ENCODE measurements around the gene SUSD1.
"Not testable (repeated sequence)": the region's sequence is repeated elsewhere in the genome, so short reads cannot be mapped to it uniquely, and the experiment has no call there.

SUSD1 gene

DNA sequence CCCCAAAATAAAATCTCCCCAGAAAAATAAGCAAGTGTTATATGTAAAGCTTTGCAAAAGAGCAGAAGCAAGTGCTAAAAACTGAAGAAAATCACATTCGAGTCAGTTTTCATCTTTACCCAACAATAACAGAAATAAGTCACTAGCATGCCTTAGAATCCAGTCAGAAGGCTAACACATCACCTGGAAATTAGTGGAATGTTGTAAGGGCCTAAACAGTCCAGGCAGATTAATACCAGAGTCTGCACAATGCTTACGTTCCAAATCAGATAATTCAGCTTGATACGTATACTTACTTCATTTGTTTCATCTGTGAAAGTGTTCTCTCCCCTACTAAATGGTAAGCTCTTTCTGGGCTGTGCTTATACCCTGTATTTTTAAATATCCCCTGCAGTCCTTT, 42.7 kb downstream of the SUSD1 start:
- FAIRE-seq (peak; percentile 35), DNase-seq (ENCODE audit: insufficient read length, low spot score) (no peak)

DNA sequence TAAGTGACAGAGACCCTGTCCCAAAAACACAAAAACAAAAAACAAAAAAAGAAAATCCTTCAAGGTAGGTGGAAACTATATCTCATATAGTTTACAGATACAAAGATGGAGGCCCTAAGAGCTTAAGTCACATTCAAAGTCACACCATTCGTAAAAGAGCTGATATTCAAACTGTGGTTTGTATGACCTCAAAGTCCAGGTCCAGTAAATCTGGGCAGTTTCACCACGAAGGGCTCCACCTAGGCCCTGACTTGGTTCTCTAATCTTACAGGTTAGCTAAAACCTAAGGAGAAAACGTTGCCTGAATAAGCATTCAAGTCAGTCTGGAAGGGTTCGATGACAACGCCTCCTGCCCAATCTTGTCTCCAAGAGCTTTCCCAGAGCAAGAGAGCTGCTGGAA, 44.1 kb downstream of the SUSD1 start:
- DNase-seq (ENCODE audit: insufficient read length, low spot score) (no peak), FAIRE-seq (no peak)

DNA sequence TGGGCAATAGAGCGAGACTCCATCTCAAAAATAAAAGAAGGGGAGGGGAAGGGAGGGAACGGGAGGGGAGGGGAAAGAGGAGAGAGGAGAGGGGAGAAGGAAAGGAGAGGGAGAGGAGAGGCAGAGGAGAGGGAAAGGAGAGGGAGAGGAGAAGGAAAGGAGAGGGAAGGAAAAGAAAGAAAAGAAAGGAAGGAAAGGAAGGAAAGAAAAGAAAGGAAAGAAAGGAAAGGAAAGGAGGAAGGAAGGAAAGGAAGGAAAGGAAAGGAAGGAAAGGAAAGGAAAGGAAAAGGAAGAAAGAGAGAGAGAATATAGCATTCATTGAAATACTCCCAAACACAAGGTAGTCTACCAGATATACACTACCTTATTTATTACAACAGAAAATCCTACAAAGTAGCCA, 44.8 kb downstream of the SUSD1 start:
- FAIRE-seq (no peak), DNase-seq (ENCODE audit: insufficient read length, low spot score) (no peak)

DNA sequence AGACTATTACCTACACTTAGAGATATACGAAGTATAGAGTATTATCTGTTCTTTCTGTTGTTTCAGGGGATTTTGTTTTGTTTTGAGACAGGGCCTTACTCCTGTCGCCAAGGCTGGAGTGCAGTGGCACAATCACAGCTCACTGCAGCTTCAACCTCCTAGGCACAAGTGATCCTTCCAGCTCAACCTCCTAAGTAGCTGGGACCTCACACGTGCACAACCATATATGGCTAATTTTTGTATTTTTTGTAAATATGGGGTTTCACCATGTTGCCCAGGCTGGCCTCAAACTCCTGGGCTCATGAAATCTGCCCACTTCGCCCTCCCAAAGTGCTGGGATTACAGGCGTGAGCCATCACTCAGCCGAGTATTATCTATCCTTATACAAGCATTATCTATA, 45.9 kb downstream of the SUSD1 start:
- DNase-seq (ENCODE audit: insufficient read length, low spot score) (no peak), FAIRE-seq (no peak)

DNA sequence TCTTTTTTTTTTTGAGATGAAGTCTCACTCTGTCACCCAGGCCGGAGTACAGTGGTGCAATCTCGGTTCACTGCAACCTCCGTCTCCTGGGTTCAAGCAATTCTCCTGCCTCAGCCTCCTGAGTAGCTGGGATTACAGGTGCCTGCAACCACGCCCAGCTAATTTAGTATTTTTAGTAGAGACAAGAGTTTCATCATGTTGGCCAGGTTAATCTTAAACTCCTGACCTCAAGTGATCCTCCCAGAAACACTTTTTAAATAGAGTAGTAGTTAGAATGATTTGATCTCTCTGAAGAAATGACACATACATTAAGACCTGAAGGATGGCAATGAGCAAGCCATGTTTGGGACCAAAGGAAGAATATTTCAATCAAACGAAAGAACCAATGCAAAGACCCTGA, 46.7 kb downstream of the SUSD1 start:
- not testable (repeated sequence) for FAIRE-seq; DNase-seq (ENCODE audit: insufficient read length, low spot score)

DNA sequence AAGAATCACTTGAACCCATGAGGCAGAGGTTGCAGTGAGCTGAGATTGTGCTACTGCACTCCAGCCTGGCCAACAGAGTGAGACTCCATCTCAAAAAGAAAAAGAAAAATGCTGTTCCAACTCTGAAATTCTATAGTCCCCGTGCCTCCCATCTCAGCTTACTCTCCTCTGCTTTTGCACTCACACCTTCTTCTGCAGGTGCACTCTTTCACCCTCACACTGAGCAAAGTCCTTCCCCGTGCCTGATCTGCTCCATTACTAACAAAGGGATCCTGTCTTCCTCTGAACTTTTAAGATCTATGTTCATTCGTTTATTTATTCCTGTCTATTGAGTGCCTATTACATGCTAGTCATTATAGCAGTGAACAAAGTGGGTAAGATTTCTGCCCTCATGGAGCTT, 47.8 kb downstream of the SUSD1 start:
- DNase-seq (ENCODE audit: insufficient read length, low spot score) (no peak), FAIRE-seq (no peak)

DNA sequence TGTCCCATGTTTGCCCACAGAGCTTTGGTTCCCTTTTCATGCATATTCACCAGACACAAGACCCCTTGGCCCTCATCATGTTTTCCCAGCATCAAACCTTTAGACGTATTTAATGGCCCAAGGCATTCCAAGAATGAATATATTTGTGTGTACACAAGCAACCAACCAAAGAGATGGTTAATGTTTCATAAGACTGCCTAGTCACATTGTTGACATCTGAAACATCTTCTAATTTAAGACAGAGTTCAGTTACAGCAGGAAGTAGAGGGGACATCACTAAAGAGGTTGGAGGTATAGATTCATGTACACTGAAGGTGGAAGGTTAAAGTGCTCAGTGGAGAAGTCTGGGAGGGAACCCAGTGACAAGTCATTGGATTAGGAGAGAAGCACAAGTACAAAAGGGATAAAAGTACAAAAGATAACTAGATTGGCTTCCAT, 49.1 kb downstream of the SUSD1 start:
- FAIRE-seq = peak; percentile 72
- no peak for DNase-seq (ENCODE audit: insufficient read length, low spot score)

DNA sequence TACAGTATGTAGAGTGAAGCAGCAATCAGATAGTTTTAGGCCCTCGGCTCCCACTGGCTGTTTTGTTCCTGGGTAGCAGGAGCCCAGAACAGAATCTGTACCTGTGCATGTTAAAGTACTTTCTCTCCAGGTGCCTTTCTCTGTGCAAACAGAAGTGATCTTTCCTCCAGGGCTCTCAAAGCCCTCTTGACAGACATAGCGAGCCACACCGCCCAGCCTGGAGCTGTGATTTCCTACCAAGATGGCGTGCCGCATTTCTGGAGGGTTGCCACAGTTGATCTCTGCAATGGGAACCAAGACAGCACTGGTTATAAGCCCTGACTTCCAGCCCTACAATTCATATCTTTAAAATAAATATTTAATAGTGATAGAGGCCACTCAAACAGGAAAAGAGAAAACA, 50.9 kb downstream of the SUSD1 start:
- DNase-seq (ENCODE audit: insufficient read length, low spot score) (no peak), FAIRE-seq (no peak)

DNA sequence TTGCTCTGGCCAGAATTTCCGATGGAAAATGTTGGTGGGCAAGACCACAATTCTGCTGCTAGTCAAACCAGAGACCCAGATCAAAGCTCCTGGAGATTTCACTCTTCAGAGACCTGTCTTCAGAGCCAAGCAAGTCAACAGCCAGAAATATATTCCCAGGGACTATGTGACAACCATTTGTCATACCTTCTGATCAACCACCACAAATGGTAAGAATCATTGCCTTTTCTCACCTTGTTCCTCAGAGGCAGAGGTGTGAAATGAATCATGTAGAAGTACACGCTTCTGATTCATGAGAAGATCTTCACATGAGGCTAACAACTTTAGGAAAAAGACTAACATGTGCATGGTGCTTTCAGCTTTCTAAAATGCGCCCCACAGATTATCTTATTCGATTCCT, 53.5 kb downstream of the SUSD1 start:
- FAIRE-seq (no peak), DNase-seq (ENCODE audit: insufficient read length, low spot score) (no peak)

DNA sequence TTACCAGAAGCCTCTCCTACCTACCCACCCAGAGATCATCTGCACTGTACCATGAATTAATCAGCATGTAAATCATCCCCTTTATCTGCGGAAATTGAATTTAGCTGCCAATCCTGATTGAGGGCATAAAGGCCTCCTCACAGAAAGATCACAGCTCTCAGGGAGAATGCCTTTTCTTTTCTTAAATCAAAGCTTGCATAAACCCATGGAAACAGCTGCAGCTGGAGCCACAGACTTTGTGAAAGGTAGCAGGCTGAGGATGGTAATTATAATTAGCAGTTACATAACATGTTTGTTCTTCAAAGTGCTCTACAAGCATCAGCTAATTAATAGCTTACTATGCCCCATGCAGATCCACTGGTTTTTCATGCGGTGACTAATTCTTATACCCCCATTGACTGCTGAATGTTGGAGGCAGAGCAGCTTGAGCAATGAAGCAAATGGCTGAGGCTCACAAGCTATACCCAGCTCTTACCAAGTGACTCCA, 54.6 kb downstream of the SUSD1 start:
- DNase-seq (ENCODE audit: insufficient read length, low spot score) = no peak
- no peak for FAIRE-seq

DNA sequence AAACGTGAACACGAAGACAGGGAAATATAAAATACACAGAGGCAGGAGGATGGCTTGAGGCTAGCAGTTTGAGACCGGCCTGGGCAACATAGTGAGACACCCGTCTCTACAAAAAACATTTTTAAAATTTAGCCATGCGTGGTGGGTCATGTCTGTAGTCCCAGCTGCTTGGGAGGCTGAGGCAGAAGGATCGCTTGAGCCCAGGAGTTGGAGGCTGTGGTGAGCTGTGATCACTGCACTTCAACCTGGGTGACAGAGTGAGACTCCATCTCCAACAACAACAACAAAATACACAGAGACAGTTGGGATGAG, 55.1 kb downstream of the SUSD1 start:
- no peak for FAIRE-seq
- DNase-seq (ENCODE audit: insufficient read length, low spot score) = no peak

DNA sequence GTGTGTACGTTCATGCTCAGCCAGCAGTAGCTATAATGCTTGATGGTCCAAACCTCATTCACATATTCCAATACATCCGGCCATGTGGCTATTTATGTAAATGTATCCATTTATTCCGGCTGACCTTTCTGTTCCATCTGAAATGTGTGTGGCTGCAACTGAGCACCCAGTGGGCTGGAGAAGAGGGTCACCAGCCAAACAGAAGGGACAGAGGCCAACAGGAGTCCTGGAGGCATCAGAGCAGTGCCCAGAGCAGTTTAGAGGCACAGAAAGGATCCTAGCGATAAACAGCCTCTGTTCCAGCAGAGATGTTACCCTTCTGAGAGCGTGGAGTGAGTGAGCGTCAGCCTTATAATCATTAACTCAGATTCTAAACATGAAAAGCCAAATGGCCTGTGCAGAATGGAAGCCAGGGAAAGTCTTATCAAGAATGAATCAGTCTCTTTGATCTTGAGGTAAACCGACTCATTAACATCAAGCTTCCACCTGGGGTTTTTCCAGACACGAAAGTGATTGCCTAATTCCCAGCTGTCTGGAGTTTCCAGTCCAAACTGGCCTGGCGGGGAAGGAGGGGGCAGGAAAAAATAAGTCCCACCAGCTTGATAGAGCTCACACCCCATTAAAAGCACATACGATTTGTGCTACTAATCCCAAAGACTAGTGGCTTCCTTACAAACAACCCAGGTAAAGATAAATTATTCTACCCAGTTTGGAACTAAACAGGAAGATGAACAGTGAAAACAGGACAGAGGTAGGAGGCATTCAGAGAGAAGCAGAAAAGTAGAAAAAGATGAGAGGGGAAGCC, 55.7 kb downstream of the SUSD1 start:
- DNase-seq (ENCODE audit: insufficient read length, low spot score) (no peak), FAIRE-seq (no peak)

DNA sequence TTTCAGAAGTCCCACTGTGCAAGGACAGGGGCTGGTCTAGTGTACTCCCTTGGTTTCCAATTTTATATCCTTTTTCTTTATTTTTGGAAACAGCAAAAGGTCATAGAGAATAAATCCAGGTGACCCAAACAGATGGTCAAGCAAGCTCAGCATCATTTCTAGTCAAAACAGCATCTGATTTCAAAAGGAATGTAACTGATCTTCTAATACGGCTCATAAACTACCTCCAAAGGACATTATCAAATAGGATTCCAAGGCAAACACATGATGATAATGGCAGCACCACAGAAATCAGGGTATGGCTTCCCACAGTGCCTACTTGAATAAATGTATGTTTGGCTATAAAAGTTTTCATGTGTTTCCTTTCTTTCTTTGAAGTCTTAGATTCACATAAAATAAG, 57.1 kb downstream of the SUSD1 start:
- DNase-seq (ENCODE audit: insufficient read length, low spot score) (no peak), FAIRE-seq (no peak)

DNA sequence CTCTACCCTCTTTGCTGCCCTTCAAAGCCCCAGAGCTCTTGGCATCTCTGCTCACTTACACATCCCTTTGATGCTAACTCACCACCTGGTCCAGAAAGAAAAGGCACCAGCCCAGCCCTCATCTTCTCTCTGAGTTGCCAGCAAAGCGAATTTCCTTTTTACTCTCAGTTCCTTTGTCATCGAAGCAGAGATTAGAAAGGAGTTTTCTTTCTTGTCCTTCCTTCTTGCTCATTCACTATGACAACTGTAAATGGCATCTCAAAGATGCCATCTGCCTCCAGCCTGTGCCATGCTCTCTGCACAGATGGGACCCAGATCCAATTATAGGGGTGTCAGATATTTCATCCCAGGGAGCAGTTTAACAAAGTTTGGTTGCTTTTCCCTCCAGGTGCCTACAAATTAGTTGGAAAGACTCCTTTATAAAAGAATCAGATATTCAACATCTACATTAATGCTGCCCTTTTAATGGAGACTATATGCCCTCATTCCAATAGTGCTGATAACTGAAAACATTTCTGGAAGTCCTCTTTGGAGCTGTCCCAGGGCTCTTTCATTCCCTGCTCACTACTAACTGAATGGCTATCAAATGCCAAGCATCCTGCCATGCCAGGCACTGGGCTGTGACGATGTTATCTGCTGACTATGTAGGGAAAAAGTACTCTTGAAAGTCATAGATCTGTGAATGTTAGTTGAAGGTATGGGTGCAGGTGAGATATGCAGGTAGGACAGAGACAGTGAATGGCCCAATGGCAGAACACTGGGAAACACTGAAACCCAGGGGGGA, 58.9 kb downstream of the SUSD1 start:
- FAIRE-seq (no peak), DNase-seq (ENCODE audit: insufficient read length, low spot score) (no peak)

DNA sequence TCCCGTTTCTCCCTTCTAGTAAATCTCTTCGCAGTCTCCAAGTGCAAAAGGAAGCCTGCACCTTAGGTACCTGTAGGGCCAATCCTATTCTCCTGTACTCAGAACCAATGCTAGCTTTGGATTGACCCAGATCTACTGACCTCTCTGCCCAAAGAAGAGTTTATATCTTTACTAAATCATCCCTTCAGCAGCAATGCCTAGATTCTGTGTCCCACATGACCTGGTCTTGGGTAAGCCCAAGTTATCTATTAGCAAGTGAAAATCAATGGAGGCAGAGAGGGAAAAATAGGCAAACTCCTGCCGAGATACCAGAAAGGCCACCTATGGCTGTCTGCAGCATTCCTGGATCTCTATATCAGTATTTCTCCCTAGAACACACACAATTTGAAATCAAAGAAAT, 60.0 kb downstream of the SUSD1 start:
- no peak for FAIRE-seq

DNA sequence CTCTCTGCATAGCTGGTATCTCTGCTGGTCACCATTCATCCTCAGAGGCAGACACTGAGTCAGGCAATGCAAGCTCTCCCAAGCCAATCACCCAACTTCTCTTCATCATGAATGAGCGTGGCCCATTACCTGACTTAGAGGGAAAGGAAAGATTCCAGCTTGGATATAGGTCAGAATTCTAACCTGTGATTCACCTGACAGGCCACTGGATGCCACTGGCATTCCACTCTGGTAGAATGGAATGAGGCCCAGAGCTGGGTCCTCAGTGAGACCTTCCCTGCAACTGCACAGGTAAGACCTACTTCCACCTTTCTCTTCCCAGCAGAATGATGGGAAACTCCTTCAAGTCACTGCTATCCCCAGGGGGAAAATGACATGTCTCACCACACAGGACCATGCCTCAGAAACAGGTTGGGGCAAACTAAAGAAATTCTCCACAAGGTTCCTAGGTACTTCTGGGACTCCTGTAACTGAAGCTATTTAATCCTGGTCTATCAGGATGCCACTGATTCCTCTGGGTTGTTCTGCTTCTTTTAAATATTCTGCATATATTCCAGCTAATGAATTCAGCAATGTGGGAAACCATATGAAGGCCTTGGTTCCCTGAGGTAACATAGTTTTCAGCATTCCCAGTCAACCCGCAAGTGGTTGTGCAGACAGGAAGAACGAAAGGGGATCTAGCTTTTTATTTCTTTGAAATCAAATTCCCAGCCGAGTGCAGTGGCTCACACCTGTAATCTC, 62.0 kb downstream of the SUSD1 start:
- no peak for DNase-seq (ENCODE audit: insufficient read length, low spot score)

More for the DNA sequence above, 60.0 kb downstream of the SUSD1 start:
- no peak for DNase-seq (ENCODE audit: insufficient read length, low spot score)

DNA sequence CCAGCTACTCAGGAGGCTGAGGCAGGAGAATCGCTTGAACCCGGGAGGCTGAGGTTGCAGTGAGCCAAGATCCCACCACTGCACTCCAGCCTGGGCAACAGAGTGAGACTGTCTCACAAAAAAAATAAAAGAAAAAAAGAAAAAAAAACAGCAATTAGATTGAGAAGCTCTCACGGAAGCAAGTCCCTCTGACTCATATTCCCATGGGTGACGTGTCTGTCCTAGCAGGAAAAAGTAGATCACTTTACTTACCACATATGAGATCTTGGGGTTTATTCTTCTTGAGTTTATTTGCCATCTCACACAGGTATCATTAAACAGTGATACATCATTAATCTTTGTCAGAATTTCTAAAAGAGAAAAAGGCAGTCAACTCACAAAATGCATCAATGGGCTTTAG, 62.6 kb downstream of the SUSD1 start:
- FAIRE-seq (no peak), DNase-seq (ENCODE audit: insufficient read length, low spot score) (no peak)

More for the DNA sequence above, 62.0 kb downstream of the SUSD1 start:
- peak; percentile 54 for FAIRE-seq

DNA sequence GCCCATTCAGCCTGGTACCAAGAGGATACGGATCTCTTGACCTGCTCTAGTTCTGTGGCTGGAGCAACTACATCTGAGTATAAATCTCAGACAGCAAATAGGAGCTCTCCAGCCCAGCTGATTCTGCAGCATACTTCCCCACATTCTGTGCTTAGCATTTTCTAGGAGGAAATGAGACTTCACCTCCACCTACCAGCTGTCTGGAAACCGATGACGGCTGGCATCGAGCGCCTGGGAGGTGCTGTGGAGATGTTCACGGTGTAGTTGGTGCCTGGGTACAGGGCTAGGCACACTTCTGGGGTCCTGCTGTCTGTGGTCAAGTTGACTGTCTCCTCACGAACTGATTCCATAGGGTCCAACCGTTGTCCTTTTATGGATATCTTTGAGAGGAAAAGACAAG, 63.6 kb downstream of the SUSD1 start:
- DNase-seq (ENCODE audit: insufficient read length, low spot score) (no peak), FAIRE-seq (no peak)

DNA sequence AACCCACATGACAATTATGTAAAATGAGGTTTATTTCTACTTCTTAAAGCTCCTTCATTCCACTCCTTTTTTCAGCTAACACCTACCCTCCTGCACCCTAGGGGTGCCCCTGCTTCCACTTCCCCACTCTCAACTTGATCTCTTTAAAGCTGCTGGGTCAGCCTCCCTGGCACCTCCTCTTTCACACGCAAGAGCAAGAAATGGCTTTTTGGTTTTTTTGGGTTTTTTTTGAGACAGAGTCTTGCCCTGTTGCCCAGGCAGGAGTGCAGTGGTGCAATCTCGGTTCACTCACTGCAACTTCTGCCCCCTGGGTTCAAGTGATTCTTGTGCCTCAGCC, 64.4 kb downstream of the SUSD1 start:
- no peak for FAIRE-seq
- no peak for DNase-seq (ENCODE audit: insufficient read length, low spot score)

DNA sequence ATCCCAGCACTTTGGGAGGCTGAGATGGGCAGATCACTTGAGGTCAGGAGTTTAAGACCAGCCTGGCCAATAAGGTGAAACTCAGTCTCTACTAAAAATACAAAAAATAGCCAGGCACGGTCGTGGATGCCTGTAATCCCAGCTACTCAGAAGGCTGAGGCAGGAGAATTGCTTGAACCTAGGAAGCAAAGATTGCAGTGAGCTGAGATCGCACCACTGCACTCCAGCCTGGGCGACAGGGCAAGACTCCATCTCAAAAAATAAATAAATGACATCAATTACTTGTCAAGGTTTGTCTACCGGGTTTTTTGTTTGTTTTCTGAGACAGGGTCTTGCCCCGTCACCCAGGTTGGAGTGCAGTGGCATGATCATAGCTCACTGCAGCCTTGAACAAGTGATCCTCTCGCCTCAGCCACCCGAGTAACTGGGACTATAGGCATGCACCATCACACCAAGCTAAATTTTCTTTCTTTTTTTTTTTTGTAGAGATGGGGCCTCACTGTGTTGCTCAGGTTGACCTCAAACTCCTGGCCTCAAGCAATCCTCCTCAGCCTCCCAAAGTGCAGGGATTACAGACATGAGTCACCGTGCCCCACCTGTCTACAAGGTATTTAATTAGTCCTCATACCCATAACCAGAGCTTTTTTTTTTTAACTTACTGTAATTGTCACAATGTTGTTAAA, 64.9 kb downstream of the SUSD1 start:
- DNase-seq (ENCODE audit: insufficient read length, low spot score) (no peak), FAIRE-seq (no peak)

DNA sequence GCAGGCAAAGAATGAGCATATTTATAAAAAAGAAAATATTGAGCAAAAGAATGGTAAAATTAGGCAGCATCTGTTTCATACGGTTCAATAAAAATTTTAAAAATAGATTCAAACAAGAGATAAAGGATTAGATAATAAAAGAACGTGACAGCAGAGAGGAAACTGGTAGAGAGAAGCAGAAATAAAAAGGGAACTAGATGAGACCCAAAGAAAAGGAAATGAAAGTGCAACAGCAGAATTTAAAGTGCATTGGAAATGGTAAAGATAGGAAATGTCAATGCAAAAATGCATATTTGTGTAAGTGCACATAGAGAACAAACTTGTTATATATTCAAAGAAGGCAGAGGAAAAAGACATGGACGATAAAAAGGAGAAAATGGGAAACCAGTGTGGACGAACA, 70.2 kb downstream of the SUSD1 start:
- peak; percentile 76 for FAIRE-seq

More for the DNA sequence above, 70.2 kb downstream of the SUSD1 start:
- DNase-seq (ENCODE audit: insufficient read length, low spot score) = no peak
